BJ (cell line): ENCODE data around the gene ASCL4. TPM values are rescaled to one million over a fixed set of nuclear protein-coding genes. Genes with fewer than 3 reads are reported as not detected.

Source experiments
- CTCF ChIA-PET: fragments of 350-600 bp; formaldehyde crosslinking; extraction: SDS; loops from one replicate; lab custom pipeline; 2021; ENCODE audit warnings: antibody characterized with exemption, inconsistent platforms; lab: Yijun Ruan, JAX
- POLR2A ChIA-PET: fragments of 300-600 bp; sonication (Branson Sonifier 250); formaldehyde crosslinking; extraction: SDS; loops from one replicate; lab custom pipeline; 2021; ENCODE audit warnings: antibody characterized with exemption; lab: Charles Lee
- DNase-seq: peaks from one replicate; pipeline ENCODE4 v3.0.0-alpha.2; 2011; ENCODE audit warnings: low read depth
- H3K27me3 ChIP-seq: 2 replicates; pipeline ENCODE4 v1.6.0; 2011; ENCODE audit warnings: low read length; ENCODE audit not compliant: control insufficient read depth, insufficient read depth
- H3K36me3 ChIP-seq: 2 replicates; pipeline ENCODE4 v1.5.1; 2011; ENCODE audit warnings: low read length; ENCODE audit not compliant: control insufficient read depth, insufficient read depth
- H3K4me3 ChIP-seq: 2 replicates; pipeline ENCODE4 v1.5.1; 2011; ENCODE audit warnings: low read depth, mild to moderate bottlenecking, control low read depth, low read length
- polyA plus RNA-seq: library from polyadenylated mRNA; depleted of rRNA; stranded (reverse); fragments of >200 nt; gene quantifications from 2 replicates; pipeline ENCODE4 v1.2.3, GENCODE V29; 2011
- TF ChIP-seq, protein P1 (sequence below): IDR thresholded peaks from 2 replicates; pipeline ENCODE4 v1.5.1; 2011; ENCODE audit warnings: low read depth, mild to moderate bottlenecking, control low read depth, inconsistent platforms, low read length, moderate library complexity; ENCODE audit not compliant: insufficient read depth

ASCL4 gene
- polyA plus RNA-seq, 1 experiment, result not detected

DNA sequence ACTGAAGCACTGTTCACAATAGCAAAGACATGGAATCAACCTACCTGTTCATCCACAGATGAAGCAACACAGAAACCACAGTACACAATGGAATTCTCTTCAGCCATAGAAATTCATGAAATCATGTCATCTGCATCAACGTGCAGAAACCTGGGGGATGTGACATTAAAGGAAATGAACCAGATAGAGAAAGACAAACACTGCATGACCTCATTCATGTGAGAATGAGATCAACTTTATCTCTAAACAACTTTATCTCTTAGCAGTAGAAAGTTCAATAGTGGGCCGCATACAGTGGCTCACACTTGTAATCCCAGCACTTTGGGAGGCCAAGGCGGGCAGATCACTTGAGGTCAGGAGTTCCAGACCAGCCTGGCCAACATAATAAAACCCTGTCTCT, 19.9 kb downstream of the ASCL4 start:
- POLR2A ChIA-PET, result no interaction called here
- TF ChIP-seq, protein P1, sequence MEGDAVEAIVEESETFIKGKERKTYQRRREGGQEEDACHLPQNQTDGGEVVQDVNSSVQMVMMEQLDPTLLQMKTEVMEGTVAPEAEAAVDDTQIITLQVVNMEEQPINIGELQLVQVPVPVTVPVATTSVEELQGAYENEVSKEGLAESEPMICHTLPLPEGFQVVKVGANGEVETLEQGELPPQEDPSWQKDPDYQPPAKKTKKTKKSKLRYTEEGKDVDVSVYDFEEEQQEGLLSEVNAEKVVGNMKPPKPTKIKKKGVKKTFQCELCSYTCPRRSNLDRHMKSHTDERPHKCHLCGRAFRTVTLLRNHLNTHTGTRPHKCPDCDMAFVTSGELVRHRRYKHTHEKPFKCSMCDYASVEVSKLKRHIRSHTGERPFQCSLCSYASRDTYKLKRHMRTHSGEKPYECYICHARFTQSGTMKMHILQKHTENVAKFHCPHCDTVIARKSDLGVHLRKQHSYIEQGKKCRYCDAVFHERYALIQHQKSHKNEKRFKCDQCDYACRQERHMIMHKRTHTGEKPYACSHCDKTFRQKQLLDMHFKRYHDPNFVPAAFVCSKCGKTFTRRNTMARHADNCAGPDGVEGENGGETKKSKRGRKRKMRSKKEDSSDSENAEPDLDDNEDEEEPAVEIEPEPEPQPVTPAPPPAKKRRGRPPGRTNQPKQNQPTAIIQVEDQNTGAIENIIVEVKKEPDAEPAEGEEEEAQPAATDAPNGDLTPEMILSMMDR, result no peak
- Histone ChIP-seq H3K27me3 (peaks cover 2% of the 10 kb centered on the region), H3K4me3 (no peak overlapping the region), H3K36me3 (no peaks in the 10 kb centered on the region)
- CTCF ChIA-PET, result no interaction called here
- DNase-seq, result no peak

DNA sequence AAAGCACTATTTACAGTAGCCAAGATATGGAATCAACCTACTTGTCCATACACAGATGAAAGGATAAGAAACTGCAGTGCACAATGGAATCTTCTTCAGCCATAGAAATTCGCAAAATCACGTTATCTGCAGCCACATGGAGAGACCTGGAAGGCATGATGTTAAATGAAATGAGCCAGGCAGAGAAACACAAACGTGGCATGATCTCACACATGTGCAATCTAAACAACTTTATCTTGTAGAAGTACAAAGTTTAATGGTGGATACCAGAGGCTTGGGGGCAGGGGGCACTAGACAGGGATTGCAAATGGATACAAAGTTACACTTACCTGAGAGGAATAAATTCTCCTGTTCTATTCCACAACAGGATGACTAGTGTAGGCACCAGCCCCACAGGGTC, 24.1 kb downstream of the ASCL4 start:
- DNase-seq, result no peak
- no peak overlapping the region for H3K4me3 ChIP-seq
- TF ChIP-seq, protein P1, result no peak
- ChIA-PET POLR2A (no interaction called here), CTCF (no interaction called here)
- no peaks in the 10 kb centered on the region for H3K36me3 ChIP-seq
- H3K27me3 ChIP-seq, result peaks cover 2% of the 10 kb centered on the region

DNA sequence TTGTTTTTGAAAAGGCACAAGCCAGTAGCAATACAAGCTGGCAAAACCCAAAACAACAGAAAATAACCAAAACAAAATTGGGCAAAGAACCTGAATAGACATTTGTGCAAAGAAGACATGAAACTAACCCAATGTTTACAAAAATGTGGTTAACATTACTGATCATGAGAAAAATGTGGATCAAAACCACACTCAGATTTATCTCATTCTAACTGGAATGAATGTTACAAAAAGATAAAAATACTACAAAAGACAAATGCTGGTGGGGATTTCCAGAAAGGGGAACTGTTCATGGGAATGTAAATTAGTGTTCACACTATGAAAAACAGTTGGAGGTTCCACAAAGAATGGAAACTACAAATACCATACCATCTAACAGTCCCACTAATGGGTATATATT, 26.6 kb downstream of the ASCL4 start:
- Histone ChIP-seq H3K4me3 (no peak overlapping the region), H3K27me3 (peaks cover 2% of the 10 kb centered on the region; the same call in 1 of the 2 replicates), H3K36me3 (no peaks in the 10 kb centered on the region)
- CTCF ChIA-PET, result interaction anchor here (1.1 kb wide), 1 partner anchor 126 kb away, joined by 3 read pairs; no protein-coding TSS in a partner anchor
- TF ChIP-seq, protein P1, result no peak
- POLR2A ChIA-PET, result interaction anchor here (0.6 kb wide), 1 partner anchor 1163 kb away, joined by 3 read pairs; no protein-coding TSS in a partner anchor
- DNase-seq, result no peak

DNA sequence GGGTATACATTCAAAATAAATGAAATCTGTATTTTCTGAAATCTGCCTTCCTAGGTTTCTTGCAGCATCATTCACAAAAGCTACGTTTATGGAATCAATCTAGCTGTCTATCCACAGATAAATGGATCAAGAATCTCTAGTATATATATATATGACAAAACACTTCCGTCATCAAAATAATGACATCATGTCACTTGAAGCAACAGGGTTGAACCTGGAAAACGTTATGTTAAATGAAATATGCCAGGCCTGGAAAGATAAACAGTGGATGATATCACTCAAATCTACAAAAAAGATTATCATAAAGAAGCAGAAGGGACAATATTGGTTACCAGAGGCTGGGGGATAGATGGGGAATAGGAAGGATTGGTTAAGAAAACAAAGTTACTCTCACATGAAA, 28.6 kb downstream of the ASCL4 start:
- TF ChIP-seq, protein P1, result no peak
- POLR2A ChIA-PET, result no interaction called here
- H3K36me3 ChIP-seq, result no peaks in the 10 kb centered on the region
- CTCF ChIA-PET, result no interaction called here
- no peak for DNase-seq
- no peaks in the 10 kb centered on the region for H3K27me3 ChIP-seq
- H3K4me3 ChIP-seq, result no peak overlapping the region

DNA sequence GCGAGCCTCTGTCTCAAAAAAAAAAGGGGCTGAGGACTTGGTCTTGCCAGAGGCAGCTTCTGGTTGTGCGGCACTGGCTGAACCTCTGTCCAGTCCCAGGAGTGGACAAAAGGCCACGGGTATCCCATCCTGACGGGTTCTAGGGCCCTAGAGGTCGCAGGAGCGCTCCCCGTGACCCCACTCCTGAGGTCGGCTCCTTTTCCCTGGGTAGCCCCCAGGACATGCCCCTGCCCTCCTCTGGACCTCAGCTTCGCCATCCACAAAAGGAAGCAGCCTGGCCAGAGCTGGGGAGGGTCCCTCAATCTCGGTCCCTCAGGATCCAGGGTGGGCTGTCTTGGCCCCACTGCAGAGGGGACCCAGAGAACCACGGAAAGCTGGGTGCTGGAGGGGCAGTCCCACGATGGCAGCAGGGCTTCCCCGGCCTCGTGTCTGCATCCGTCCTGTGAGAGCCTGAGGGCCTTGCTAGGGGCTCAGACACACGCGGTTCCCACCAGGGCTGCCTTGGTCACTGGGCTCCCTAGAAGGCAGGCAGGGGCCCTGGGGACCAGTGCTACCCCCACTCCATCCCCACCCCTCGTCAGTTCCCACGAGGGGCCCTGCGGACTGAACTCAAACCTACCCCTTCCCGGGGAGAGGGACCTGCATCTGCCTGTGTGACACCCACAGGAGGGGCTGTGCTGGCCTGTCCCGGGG, 31.1 kb downstream of the ASCL4 start:
- DNase-seq, result no peak
- no peak overlapping the region for H3K4me3 ChIP-seq
- no peaks in the 10 kb centered on the region for H3K36me3 ChIP-seq
- TF ChIP-seq, protein P1, result no peak
- H3K27me3 ChIP-seq, result no peaks in the 10 kb centered on the region
- CTCF ChIA-PET, result no interaction called here
- POLR2A ChIA-PET, result no interaction called here
